ENCODE results near the gene LRP1B.

GRCh38 chr2:140990416-140990815 is 1140.4 kb downstream of the LRP1B start:
- no peak for TF ChIP-seq CTCF (IDR thresholded peaks at IDR 0.05)
- TF ChIP-seq EZH2phosphoT487 (IDR thresholded peaks at IDR 0.05; ENCODE audit: borderline replicate concordance, low read depth) = no peak
- TF ChIP-seq MXI1 (IDR thresholded peaks at IDR 0.05; ENCODE audit: low read depth, low read length) = no peak
- TF ChIP-seq TAF1 (IDR thresholded peaks at IDR 0.05; ENCODE audit: borderline replicate concordance, low read depth, low read length) = no peak
- TF ChIP-seq GABPA (IDR thresholded peaks at IDR 0.05; ENCODE audit: low read depth) = no peak
- TF ChIP-seq JUND (IDR thresholded peaks at IDR 0.05) = no peak
